Caki2 (cell line): ENCODE results near the gene PARD3B. TPM values are rescaled to one million over a fixed set of nuclear protein-coding genes. Genes with fewer than 3 reads are reported as not detected.
"Not testable (repeated sequence)": the region's sequence is repeated elsewhere in the genome, so short reads cannot be mapped to it uniquely, and the experiment has no call there.

Experiments used
- DNase-seq: peaks from one replicate; pipeline ENCODE4 v3.0.0-alpha.2; 2015; ENCODE audit warnings: low read depth
- in situ Hi-C: cut with HindIII; loops from 2 replicates; pipeline ENCODE4 v1.10.0; 2016; ENCODE audit warnings: low sequenced_read_pairs, low pct_unique_long_range_greater_than_20kb, mixed read lengths
- total RNA-seq: library from RNA; depleted of rRNA; stranded (reverse); fragments of >200 nt; shearing (Covaris generic); gene quantifications from 2 replicates; pipeline ENCODE4 v1.2.3, GENCODE V29; 2014; ENCODE audit warnings: low replicate concordance

The PARD3B gene
- total RNA-seq, 1 experiment from 2014 or later, result 3.8 TPM

DNA sequence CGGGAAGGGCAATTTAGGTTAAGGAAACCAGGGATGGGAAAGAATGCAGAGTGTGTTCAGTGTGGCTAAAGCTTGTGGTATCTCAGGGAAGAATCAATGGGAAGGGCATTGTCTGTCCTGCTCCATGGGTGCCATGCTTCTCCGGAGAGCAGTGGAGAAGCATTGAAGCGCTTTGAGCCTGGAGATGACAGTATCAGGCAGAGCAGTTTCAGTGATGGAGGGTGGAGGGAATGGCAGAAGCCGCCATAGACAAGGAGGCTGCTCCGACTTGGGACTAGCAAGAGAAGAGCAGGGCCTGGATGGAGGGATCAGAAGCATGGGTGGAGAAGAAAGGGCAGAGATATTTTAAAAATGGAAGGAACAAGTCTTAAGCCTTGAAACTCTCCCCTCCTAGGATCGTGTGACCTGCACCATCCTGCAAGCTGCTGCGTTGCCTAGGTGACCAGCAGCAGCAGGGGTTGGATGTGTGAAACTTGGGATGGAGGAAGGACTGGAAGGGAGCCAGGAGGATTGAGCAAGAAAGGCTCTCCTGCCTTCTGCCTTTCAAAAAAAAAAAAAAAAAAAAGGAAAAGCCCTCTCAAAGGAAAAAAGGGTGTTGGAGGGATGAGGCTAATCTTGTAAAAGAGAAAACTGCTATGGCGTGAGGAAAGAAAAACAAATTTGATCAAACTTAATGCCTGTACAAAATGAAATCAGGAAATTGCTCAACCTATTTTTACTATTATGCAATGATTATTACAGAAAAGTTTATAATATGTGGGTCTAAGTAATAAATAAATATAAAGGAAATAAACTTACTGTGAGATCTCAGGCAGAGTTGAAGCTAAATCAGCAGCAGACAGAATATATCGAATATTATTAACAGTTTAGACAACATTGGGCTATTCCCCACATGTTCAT is 643.2 kb downstream of the PARD3B start:
- DNase-seq, result no peak
- in situ Hi-C loops, result no loop called here

DNA sequence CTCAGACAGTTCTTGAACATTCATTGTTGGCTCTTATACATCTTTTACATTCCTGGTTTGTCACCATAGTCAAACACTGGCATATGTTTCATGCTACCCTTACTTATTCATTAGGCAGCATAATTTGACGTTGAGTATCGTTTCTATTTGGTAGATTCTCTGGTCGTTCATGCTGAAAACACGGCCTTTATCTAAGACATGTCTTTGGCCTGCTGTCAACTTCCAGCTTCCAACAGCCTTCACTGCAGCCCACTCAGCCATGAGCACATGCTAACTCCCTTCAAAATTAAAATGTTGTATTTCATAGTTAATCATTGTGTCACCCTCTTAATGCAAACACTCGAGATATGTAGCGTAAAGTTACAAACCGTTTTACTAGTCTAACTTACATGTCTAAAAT is 644.0 kb downstream of the PARD3B start:
- in situ Hi-C loops, result no loop called here
- DNase-seq, result no peak

GRCh38 chr2:205190528-205190927 is 645.3 kb downstream of the PARD3B start:
- DNase-seq, result no peak
- in situ Hi-C loops, result no loop called here

- in situ Hi-C loops, result no loop called here
- DNase-seq, result no peak
These were observed 648.0 kb downstream of the PARD3B start for GRCh38 chr2:205193125-205193835.

GRCh38 chr2:205193836-205194228 is 648.6 kb downstream of the PARD3B start:
- no peak for DNase-seq
- in situ Hi-C loops, result no loop called here

DNA sequence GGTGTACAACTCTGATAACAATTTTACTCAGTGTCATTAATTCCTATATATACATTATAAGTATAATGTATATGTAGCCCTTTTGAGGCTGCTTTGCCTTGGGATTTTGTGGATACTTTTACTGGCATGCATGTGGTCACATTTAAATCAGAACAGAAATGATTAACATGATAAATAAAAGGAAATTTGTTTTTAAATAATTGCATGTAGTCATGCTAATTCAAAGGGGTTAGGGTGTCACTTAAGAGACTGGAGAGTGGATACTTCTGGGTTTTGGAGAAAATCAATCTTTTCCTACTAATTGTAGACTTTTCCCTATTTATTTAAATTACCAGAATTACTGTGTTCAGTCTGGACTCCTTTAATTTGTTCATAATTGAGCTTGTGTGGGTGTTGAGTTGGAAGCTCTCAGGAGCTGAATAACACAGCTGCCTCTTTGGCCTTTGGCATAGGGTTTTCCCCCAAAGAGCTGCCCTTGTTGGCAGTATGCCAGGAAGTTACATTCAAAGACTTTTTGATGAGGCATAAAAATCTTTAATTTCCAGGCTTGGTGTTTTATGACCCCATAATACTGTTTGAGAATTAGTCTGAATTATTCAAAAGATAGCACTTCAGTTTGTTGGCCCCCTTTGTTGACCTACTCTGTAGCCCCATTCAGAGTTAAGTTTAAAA is 652.3 kb downstream of the PARD3B start:
- in situ Hi-C loops, result no loop called here
- DNase-seq, result no peak

GRCh38 chr2:205198140-205198525 is 652.9 kb downstream of the PARD3B start:
- in situ Hi-C loops, result no loop called here
- no peak for DNase-seq

GRCh38 chr2:205199165-205199850 is 654.0 kb downstream of the PARD3B start:
- DNase-seq, result no peak

DNA sequence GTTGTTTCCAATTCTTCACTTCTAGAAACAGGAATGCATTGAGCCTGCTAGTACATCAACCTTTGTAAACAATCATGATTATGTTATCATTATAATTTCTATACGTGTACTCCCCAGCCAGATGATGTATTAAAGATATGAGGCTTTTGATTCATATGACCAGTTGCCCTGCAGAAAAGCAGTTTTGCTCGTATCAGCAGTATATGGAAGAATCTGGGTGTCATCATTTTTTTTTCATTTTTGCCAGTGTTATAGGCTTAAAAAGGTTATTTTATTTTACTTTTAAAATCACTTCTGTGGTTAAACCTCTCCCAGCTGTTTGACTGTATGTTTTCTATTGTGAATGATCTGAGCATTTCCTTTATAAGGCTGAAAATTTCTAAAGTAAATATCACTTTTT is 665.2 kb downstream of the PARD3B start:
- in situ Hi-C loops, result no loop called here

More at GRCh38 chr2:205199165-205199850, 654.0 kb downstream of the PARD3B start:
- in situ Hi-C loops, result no loop called here

DNA sequence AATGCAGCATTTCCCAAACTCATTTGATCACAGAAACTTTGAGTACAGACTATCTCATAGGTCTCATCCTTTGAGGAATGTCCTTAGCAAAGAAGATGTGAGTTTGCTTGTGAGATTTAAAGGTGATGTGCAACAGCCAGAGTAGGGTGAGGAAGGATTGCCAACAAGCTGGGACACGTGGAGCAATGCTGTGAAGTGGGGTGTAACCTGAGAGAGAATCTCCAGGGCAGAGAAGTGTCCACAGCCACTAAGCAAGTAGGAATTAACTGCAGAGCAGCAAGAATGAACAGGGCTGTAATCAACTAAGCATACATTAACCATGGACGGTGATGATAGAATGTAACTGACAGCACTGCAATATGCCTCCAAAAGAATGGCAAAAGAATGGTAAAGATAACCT is 667.1 kb downstream of the PARD3B start:
- in situ Hi-C loops, result no loop called here
- no peak for DNase-seq

More for the DNA sequence above, 665.2 kb downstream of the PARD3B start:
- DNase-seq, result no peak

DNA sequence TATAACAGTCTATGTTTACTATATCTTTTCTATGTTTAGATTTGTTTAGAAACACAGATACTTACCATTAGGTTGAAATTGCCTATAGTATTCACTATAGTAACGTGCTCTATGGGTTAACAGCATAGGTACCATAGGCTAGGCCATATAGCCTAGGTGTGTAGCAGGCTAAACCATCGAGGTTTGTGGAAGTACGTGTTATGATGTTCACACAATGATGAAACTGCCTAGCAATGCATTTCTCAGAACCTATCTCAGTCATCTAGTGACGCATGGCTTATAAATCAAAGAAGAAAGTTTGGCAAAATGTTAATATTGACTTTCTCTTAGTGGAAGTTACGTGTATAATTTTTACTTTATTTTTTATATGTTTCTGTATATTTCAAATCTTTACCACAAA is 670.8 kb downstream of the PARD3B start:
- in situ Hi-C loops, result no loop called here
- DNase-seq, result no peak

DNA sequence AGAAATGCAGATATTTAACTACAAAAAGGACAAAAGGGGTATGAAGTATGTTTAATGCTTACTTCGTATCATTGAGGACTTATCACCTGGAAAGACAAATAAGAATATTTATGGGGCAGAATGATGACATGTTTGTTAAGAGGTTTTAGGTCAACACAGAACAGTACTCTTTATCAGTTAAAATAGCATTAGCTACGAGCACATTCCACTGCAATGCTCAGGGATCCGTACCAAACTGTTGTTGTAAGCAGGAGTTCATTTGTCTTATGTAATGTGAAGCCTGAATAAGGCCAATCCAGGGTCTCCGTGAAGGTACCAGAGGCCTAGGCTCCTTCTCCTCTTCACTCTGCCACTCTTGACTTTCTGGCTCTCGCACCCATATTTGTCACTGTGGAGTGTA is 671.3 kb downstream of the PARD3B start:
- in situ Hi-C loops, result no loop called here
- no peak for DNase-seq

GRCh38 chr2:205217004-205217403 is 671.7 kb downstream of the PARD3B start:
- no peak for DNase-seq
- in situ Hi-C loops, result no loop called here

GRCh38 chr2:205218056-205218455 is 672.8 kb downstream of the PARD3B start:
- in situ Hi-C loops, result no loop called here
- no peak for DNase-seq

DNA sequence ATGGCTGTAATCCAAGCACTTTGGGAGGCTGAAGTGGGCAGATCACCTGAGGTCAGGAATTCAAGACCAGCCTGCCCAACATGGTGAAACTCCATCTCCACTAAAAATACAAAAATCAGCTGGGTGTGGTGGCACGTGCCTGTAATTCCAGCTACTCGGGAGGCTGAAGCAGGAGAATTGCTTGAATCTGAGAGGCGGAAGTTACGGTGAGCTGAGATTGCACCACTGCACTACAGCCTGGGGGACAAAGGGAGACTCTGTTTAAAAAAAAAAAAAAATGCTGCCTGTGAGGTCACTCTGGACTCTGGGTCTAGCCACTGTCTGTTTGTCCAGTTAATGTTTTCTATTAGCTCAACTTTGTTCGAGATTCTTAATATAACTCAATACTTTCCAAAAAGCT is 673.5 kb downstream of the PARD3B start:
- in situ Hi-C loops, DNase-seq: not testable (repeated sequence)

GRCh38 chr2:205220559-205220958 is 675.3 kb downstream of the PARD3B start:
- DNase-seq, result no peak
- in situ Hi-C loops, result no loop called here

DNA sequence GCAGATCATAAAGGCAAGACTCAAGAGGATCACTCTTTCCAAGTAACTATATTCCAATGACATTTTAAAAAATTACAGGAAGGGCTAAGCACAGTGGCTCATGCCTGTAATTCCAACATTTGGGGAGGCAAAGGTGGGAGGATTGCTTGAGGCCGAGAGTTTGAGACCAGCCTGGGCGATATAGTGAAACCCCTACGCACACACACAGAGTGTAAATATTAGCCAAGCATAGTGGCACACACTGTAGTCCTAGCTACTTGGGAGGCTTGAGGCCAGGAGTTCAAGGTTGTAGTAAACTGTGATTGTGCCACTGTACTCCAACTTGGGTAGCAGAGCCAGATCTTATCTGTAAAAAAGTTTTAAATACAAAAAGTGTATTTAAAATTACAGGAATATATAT is 686.8 kb downstream of the PARD3B start:
- in situ Hi-C loops, result no loop called here
- DNase-seq, result no peak

GRCh38 chr2:205235434-205235833 is 690.2 kb downstream of the PARD3B start:
- DNase-seq, result peak; percentile 42
- in situ Hi-C loops, result no loop called here
